K562 (cell line): ENCODE data around the gene DGCR8. TPM values are rescaled to one million over a fixed set of nuclear protein-coding genes. Genes with fewer than 3 reads are reported as not detected.

Experiments used
- CTCF ChIP-seq, 3 experiments: IDR thresholded peaks in 2 of 3; conservative IDR thresholded peaks in 1 of 3; 2 replicates each; pipeline ENCODE4 v1.5.1; 2011 to 2012; ENCODE audit warnings: low read length in 3 of 3, mild to moderate bottlenecking in 3 of 3, control low read depth in 2 of 3, improper control_type of control experiment in 1 of 3, inconsistent platforms in 1 of 3, low read depth in 1 of 3, mixed read lengths in 1 of 3, moderate library complexity in 1 of 3; ENCODE audit not compliant: insufficient read depth in 2 of 3
- E2F4 ChIP-seq: sonication (generic); formaldehyde crosslinking; IDR thresholded peaks from 2 replicates; pipeline ENCODE4 v1.8.0; 2022; ENCODE audit warnings: mild to moderate bottlenecking, low read depth, missing genetic modification reagents
- FIP1L1 ChIP-seq: fragments of 200-400 bp; formaldehyde crosslinking; IDR thresholded peaks from 2 replicates; pipeline ENCODE4 v1.6.1; 2018; ENCODE audit warnings: mild to moderate bottlenecking, low read depth, low read length; ENCODE audit not compliant: poor library complexity, severe bottlenecking
- FOXP1 ChIP-seq: sonication (generic); formaldehyde crosslinking; IDR thresholded peaks from 2 replicates; pipeline ENCODE4 v1.8.0; 2022; ENCODE audit warnings: mild to moderate bottlenecking, missing genetic modification reagents
- HNRNPL ChIP-seq: fragments of 200-400 bp; formaldehyde crosslinking; IDR thresholded peaks from 2 replicates; pipeline ENCODE4 v1.6.1; 2017; ENCODE audit warnings: low read depth, mild to moderate bottlenecking, low read length
- KAT2B ChIP-seq: IDR thresholded peaks from one replicate; pipeline ENCODE4 v1.6.1; 2012; ENCODE audit warnings: low read depth, mild to moderate bottlenecking, control low read depth, inconsistent platforms, low read length, moderate library complexity
- MAX ChIP-seq: sonication (generic); formaldehyde crosslinking; IDR thresholded peaks from 2 replicates; pipeline ENCODE4 v1.9.0; 2022; ENCODE audit warnings: mild to moderate bottlenecking, missing genetic modification reagents
- MAZ ChIP-seq, 2 experiments: fragments of 450-650 bp in 1 of 2; sonication (generic) in 1 of 2; formaldehyde crosslinking; IDR thresholded peaks in 1 of 2; conservative IDR thresholded peaks in 1 of 2; 2 replicates each; pipeline versions ENCODE4 v1.4.0 to v1.5.0; 2020; ENCODE audit warnings: mild to moderate bottlenecking in 1 of 2, missing genetic modification reagents in 1 of 2
- MBD1 ChIP-seq: fragments of 250-450 bp; sonication (Bioruptor Pico); IDR thresholded peaks from 2 replicates; pipeline ENCODE4 v1.8.0; 2022; ENCODE audit warnings: inconsistent platforms
- PCBP1 ChIP-seq: fragments of 200-400 bp; formaldehyde crosslinking; IDR thresholded peaks from 2 replicates; pipeline ENCODE4 v1.6.1; 2018; ENCODE audit warnings: mild to moderate bottlenecking, low read depth, low read length; ENCODE audit not compliant: poor library complexity, severe bottlenecking
- PRPF4 ChIP-seq: fragments of 200-400 bp; formaldehyde crosslinking; IDR thresholded peaks from one replicate; pipeline ENCODE4 v1.6.1; 2017; ENCODE audit warnings: low read length, low read depth, mild to moderate bottlenecking; ENCODE audit not compliant: insufficient read depth, poor library complexity, severe bottlenecking
- RBFOX2 ChIP-seq: fragments of 200-400 bp; formaldehyde crosslinking; IDR thresholded peaks from 2 replicates; pipeline ENCODE4 v1.6.1; 2017; ENCODE audit warnings: low read depth, mild to moderate bottlenecking, low read length, moderate library complexity
- SMAD1 ChIP-seq: fragments of 150-350 bp; IDR thresholded peaks from 2 replicates; pipeline ENCODE4 v1.6.1; 2014; ENCODE audit warnings: low read length, low read depth; ENCODE audit not compliant: partially characterized antibody
- SMAD3 ChIP-seq: fragments of 450-650 bp; formaldehyde crosslinking; conservative IDR thresholded peaks from 2 replicates; pipeline ENCODE4 v1.4.0; 2020; ENCODE audit warnings: mild to moderate bottlenecking
- SRSF3 ChIP-seq: fragments of 200-400 bp; formaldehyde crosslinking; IDR thresholded peaks from 2 replicates; pipeline ENCODE4 v1.6.1; 2016; ENCODE audit warnings: mild to moderate bottlenecking, low read length, moderate library complexity; ENCODE audit not compliant: insufficient read depth
- TAL1 ChIP-seq: fragments of 450-650 bp; IDR thresholded peaks from 2 replicates; pipeline ENCODE4 v1.6.1; 2016; ENCODE audit warnings: mild to moderate bottlenecking
- ZNF263 ChIP-seq: sonication (generic); formaldehyde crosslinking; IDR thresholded peaks from 2 replicates; pipeline ENCODE4 v1.8.0; 2022; ENCODE audit warnings: mild to moderate bottlenecking, missing genetic modification reagents, borderline replicate concordance
- ZNF316 ChIP-seq: fragments of 450-650 bp; IDR thresholded peaks from 2 replicates; pipeline ENCODE4 v1.6.1; 2016
- ZNF740 ChIP-seq, 3 experiments: fragments of 200-800 bp in 1 of 3; sonication (Bioruptor generic) in 1 of 3; sonication (generic) in 1 of 3; formaldehyde crosslinking in 1 of 3; IDR thresholded peaks; 2 replicates each; pipeline versions ENCODE4 v1.6.1 to v1.8.0; 2016 to 2022; ENCODE audit warnings: mild to moderate bottlenecking in 2 of 3, missing compliant biosample characterization in 2 of 3, missing genetic modification characterization in 2 of 3, missing genetic modification reagents in 1 of 3
- ZNF76 ChIP-seq: fragments of 250-450 bp; sonication (Bioruptor Pico); IDR thresholded peaks from 2 replicates; pipeline ENCODE4 v1.4.0; 2020; ENCODE audit warnings: mild to moderate bottlenecking, moderate library complexity, borderline replicate concordance
- ZNF764 ChIP-seq: fragments of 250-450 bp; sonication (Bioruptor Pico); IDR thresholded peaks from 2 replicates; pipeline ENCODE4 v1.4.0; 2020; ENCODE audit warnings: low read depth, mild to moderate bottlenecking, moderate library complexity
- polyA plus RNA-seq, 8 experiments: library from polyadenylated mRNA; depleted of rRNA in 4 of 8; stranded (reverse) in 5 of 8; unstranded in 3 of 8; fragments of >200 nt; fragmentation: Nextera tagmentation in 2 of 8; fragmentation: Illumina TruSeq in 1 of 8; extraction: Ambion mirVana in 2 of 8; extraction: Trizol in 1 of 8; gene quantifications; 2 replicates each; pipeline versions ENCODE4 v1.2.1 to v1.2.3, GENCODE V29; 2011 to 2014; ENCODE audit warnings: inconsistent platforms in 1 of 8, missing spikeins in 1 of 8
- total RNA-seq, 7 experiments: library from RNA; depleted of rRNA in 6 of 7; stranded (reverse); fragments of >200 nt in 6 of 7; fragmentation: Illumina TruSeq in 2 of 7; extraction: Trizol in 2 of 7; gene quantifications; 2 replicates each; pipeline versions ENCODE4 v1.2.1 to v1.2.3, GENCODE V29; 2011 to 2021; ENCODE audit warnings: low replicate concordance in 1 of 7

The DGCR8 gene
- total and polyA plus RNA-seq, 9 of the 15 experiments (the other 6 are each of a cell fraction or from before 2014, with no cell fraction given), result 5.9 to 144 (median 80.1) TPM

- TF ChIP-seq MAX (CRISPR knock-in tag) (peak; percentile 72), SMAD3 (no peak), E2F4 (CRISPR knock-in tag) (peak; percentile 25; the same call in 1 of the 2 replicates), PCBP1 (peak; percentile 75), KAT2B (no peak), ZNF764 (CRISPR knock-in tag) (peak; percentile 46; the same call in 1 of the 2 replicates), ZNF316 (no peak), SRSF3 (0 out of 2 replicates have a peak, but pooled peaks have one; percentile 33), HNRNPL (peak; percentile 95), ZNF263 (CRISPR knock-in tag) (0 out of 2 replicates have a peak, but pooled peaks have one; percentile 33), ZNF740 (CRISPR knock-in tag; IDR thresholded peaks at IDR 0.05) (peak; percentile 68), ZNF740 (tag; IDR thresholded peaks at IDR 0.05) (no peak), ZNF76 (0 out of 2 replicates have a peak, but pooled peaks have one; percentile 41), MBD1 (CRISPR knock-in tag) (no peak), SMAD1 (no peak), FIP1L1 (peak; percentile 37), FOXP1 (CRISPR knock-in tag) (0 out of 2 replicates have a peak, but pooled peaks have one; percentile 41), TAL1 (no peak), MAZ (CRISPR knock-in tag; conservative IDR thresholded peaks at IDR 0.05 in 1 of 2, IDR thresholded peaks at IDR 0.05 in 1 of 2) (peak in 1 of 2 experiments; percentile 41; a peak in 1 of 4 replicates), PRPF4 (no peak), CTCF (IDR thresholded peaks at IDR 0.05 in 2 of 3, conservative IDR thresholded peaks at IDR 0.05 in 1 of 3; ENCODE audit: insufficient read depth in 2 of 3, low read depth in 1 of 3, low read length in 3 of 3) (0 out of 6 replicates have a peak, but pooled peaks of 1 of the 3 experiments have one; percentile 4), RBFOX2 (peak; percentile 45; the same call in 1 of the 2 replicates)
Observed at GRCh38 chr22:20146777-20147176, 66.7 kb downstream of the DGCR8 start (continued).
